ENCODE data around the gene NAT10.
"Not testable (repeated sequence)": the region's sequence is repeated elsewhere in the genome, so short reads cannot be mapped to it uniquely, and the experiment has no call there.

The NAT10 gene

GRCh38 chr11:34179026-34179675 is 73.7 kb downstream of the NAT10 start:
- no peaks in the 10 kb centered on the region for H3K4me1 ChIP-seq
- TF ChIP-seq CTCF (IDR thresholded peaks at IDR 0.05), result no peak
- H2AFZ ChIP-seq, result no peak overlapping the region
- no peak overlapping the region for H3K4me2 ChIP-seq (ENCODE audit: low read length)
- no peaks in the 10 kb centered on the region for H3K27me3 ChIP-seq (ENCODE audit: control insufficient read depth, insufficient read depth, low read length)
- no peak overlapping the region for H3K4me3 ChIP-seq (ENCODE audit: low read depth, low read length)
- no peaks in the 10 kb centered on the region for H3K36me3 ChIP-seq (ENCODE audit: control insufficient read depth, insufficient read depth, low read length)
- no peaks in the 10 kb centered on the region for H3K9me3 ChIP-seq (ENCODE audit: control insufficient read depth, low read length)
- H3K27ac ChIP-seq, result no peak overlapping the region
- no peak overlapping the region for H3K9ac ChIP-seq
- H3K79me2 ChIP-seq, result no peaks in the 10 kb centered on the region

- H3K9ac ChIP-seq, result no peak overlapping the region
These were observed 74.8 kb downstream of the NAT10 start for GRCh38 chr11:34180040-34180813.

GRCh38 chr11:34180814-34181165 is 75.4 kb downstream of the NAT10 start:
- not testable (repeated sequence) for H3K36me3 ChIP-seq (ENCODE audit: control insufficient read depth, insufficient read depth, low read length); H3K27me3 ChIP-seq (ENCODE audit: control insufficient read depth, insufficient read depth, low read length); H3K4me2 ChIP-seq (ENCODE audit: low read length); H2AFZ ChIP-seq; H3K27ac ChIP-seq; H3K4me1 ChIP-seq; H3K79me2 ChIP-seq; H3K4me3 ChIP-seq (ENCODE audit: low read depth, low read length); H3K9me3 ChIP-seq (ENCODE audit: control insufficient read depth, low read length); H3K9ac ChIP-seq

More at GRCh38 chr11:34180040-34180813, 74.8 kb downstream of the NAT10 start:
- no peaks in the 10 kb centered on the region for H3K9me3 ChIP-seq (ENCODE audit: control insufficient read depth, low read length)
- H3K79me2 ChIP-seq, result no peaks in the 10 kb centered on the region
- H3K4me3 ChIP-seq (ENCODE audit: low read depth, low read length), result no peak overlapping the region
- H3K4me1 ChIP-seq, result no peaks in the 10 kb centered on the region
- no peak overlapping the region for H3K27ac ChIP-seq
- no peak for TF ChIP-seq CTCF (IDR thresholded peaks at IDR 0.05)
- no peak overlapping the region for H2AFZ ChIP-seq
- no peaks in the 10 kb centered on the region for H3K27me3 ChIP-seq (ENCODE audit: control insufficient read depth, insufficient read depth, low read length)
- no peaks in the 10 kb centered on the region for H3K36me3 ChIP-seq (ENCODE audit: control insufficient read depth, insufficient read depth, low read length)
- H3K4me2 ChIP-seq (ENCODE audit: low read length), result no peak overlapping the region

- no peak for TF ChIP-seq CTCF (IDR thresholded peaks at IDR 0.05)
- Histone ChIP-seq H3K4me2 (ENCODE audit: low read length) (no peak overlapping the region), H2AFZ (no peak overlapping the region), H3K79me2 (no peaks in the 10 kb centered on the region), H3K4me1 (no peaks in the 10 kb centered on the region), H3K9me3 (ENCODE audit: control insufficient read depth, low read length) (no peaks in the 10 kb centered on the region), H3K36me3 (ENCODE audit: control insufficient read depth, insufficient read depth, low read length) (no peaks in the 10 kb centered on the region), H3K4me3 (ENCODE audit: low read depth, low read length) (no peak overlapping the region), H3K27ac (no peak overlapping the region), H3K9ac (no peak overlapping the region), H3K27me3 (ENCODE audit: control insufficient read depth, insufficient read depth, low read length) (no peaks in the 10 kb centered on the region)
These were observed 75.8 kb downstream of the NAT10 start for GRCh38 chr11:34181251-34181650.

GRCh38 chr11:34181856-34182405 is 76.5 kb downstream of the NAT10 start:
- Histone ChIP-seq H3K4me1 (no peaks in the 10 kb centered on the region), H3K36me3 (ENCODE audit: control insufficient read depth, insufficient read depth, low read length) (no peaks in the 10 kb centered on the region)

More at GRCh38 chr11:34181856-34182405, 76.5 kb downstream of the NAT10 start:
- Histone ChIP-seq H3K9ac (no peak overlapping the region), H3K4me3 (ENCODE audit: low read depth, low read length) (no peak overlapping the region), H3K27ac (no peak overlapping the region), H3K27me3 (ENCODE audit: control insufficient read depth, insufficient read depth, low read length) (no peaks in the 10 kb centered on the region), H2AFZ (no peak overlapping the region), H3K79me2 (no peaks in the 10 kb centered on the region), H3K9me3 (ENCODE audit: control insufficient read depth, low read length) (no peaks in the 10 kb centered on the region), H3K4me2 (ENCODE audit: low read length) (no peak overlapping the region)
- TF ChIP-seq CTCF (IDR thresholded peaks at IDR 0.05), result no peak

All from parathyroid adenoma (tissue), 2 donors.